H1 (cell line): ENCODE measurements around the gene LPP. TPM values are rescaled to one million over a fixed set of nuclear protein-coding genes. Genes with fewer than 3 reads are reported as not detected.

Source experiments
- CTCF ChIA-PET: fragments of 300-600 bp; sonication (Branson Sonifier 250); formaldehyde crosslinking; loops from one replicate; lab custom pipeline; 2021; ENCODE audit not compliant: partially characterized antibody; lab: Charles Lee
- POLR2A ChIA-PET: fragments of 300-600 bp; sonication (Branson Sonifier 250); formaldehyde crosslinking; loops from one replicate; lab custom pipeline; 2021; ENCODE audit warnings: inconsistent platforms; ENCODE audit not compliant: partially characterized antibody; lab: Charles Lee
- DNase-seq, 2 experiments: peaks; one replicate each; pipeline versions ENCODE4 v3.0.0 to v3.0.0-alpha.2; 2010 to 2022; ENCODE audit warnings: low spot score in 2 of 2, low read depth in 1 of 2, mixed read lengths in 1 of 2
- FAIRE-seq: peaks from 2 replicates; lab custom pipeline; 2011; peaks lifted over from hg19 to GRCh38; lab: Jason Lieb, UNC
- H2AFZ ChIP-seq: 2 replicates; pipeline ENCODE4 v1.8.1; 2012; ENCODE audit warnings: low read length, inconsistent platforms
- H2AK5ac ChIP-seq: 2 replicates; pipeline ENCODE4 v1.6.1; 2013; ENCODE audit warnings: low read depth, low read length
- H2BK120ac ChIP-seq: replicated peaks from 2 replicates; pipeline ENCODE3; 2013; ENCODE audit warnings: low read depth, low read length, inconsistent platforms
- H2BK12ac ChIP-seq: 2 replicates; pipeline ENCODE4 v1.6.1; 2013; ENCODE audit warnings: low read depth, low read length
- H2BK15ac ChIP-seq: 2 replicates; pipeline ENCODE4 v1.6.1; 2013; ENCODE audit warnings: low read length
- H2BK20ac ChIP-seq: 2 replicates; pipeline ENCODE4 v1.6.1; 2013; ENCODE audit warnings: low read length
- H2BK5ac ChIP-seq: 2 replicates; pipeline ENCODE4 v1.6.1; 2013; ENCODE audit warnings: low read depth, low read length
- H3K14ac ChIP-seq: 2 replicates; pipeline ENCODE4 v1.6.1; 2013; ENCODE audit warnings: inconsistent platforms; ENCODE audit not compliant: insufficient read length
- H3K18ac ChIP-seq: 2 replicates; pipeline ENCODE4 v1.6.1; 2013; ENCODE audit warnings: low read length; ENCODE audit errors: extremely low read depth
- H3K23ac ChIP-seq: 2 replicates; pipeline ENCODE4 v1.6.1; 2013; ENCODE audit warnings: inconsistent platforms; ENCODE audit not compliant: insufficient read length
- H3K23me2 ChIP-seq: 2 replicates; pipeline ENCODE4 v1.6.1; 2013; ENCODE audit warnings: low read depth, low read length
- H3K27ac ChIP-seq: 2 replicates; pipeline ENCODE4 v1.6.1; 2011; ENCODE audit warnings: low read depth, low read length, inconsistent platforms
- H3K27me3 ChIP-seq, 4 experiments: replicated peaks in 1 of 4; 1 replicate in 1 of 4; 2 replicates in 3 of 4; pipeline versions ENCODE4 v1.6.1 to v1.8.1; 2011 to 2013; ENCODE audit warnings: low read length in 3 of 4, mild to moderate bottlenecking in 3 of 4, inconsistent platforms in 2 of 4, mixed read lengths in 2 of 4, moderate library complexity in 1 of 4; ENCODE audit not compliant: control insufficient read depth in 3 of 4, insufficient read depth in 3 of 4; ENCODE audit errors: extremely low read depth in 1 of 4
- H3K36me3 ChIP-seq, 4 experiments: 2 replicates each; pipeline versions ENCODE4 v1.6.1 to v1.8.1; 2011 to 2013; ENCODE audit warnings: mild to moderate bottlenecking in 4 of 4, low read length in 3 of 4, moderate library complexity in 2 of 4, control low read depth in 1 of 4, inconsistent platforms in 1 of 4; ENCODE audit not compliant: insufficient read depth in 4 of 4, control insufficient read depth in 2 of 4
- H3K4ac ChIP-seq: replicated peaks from 2 replicates; pipeline ENCODE3; 2013; ENCODE audit warnings: low read length, low read depth, mixed read lengths, inconsistent platforms; ENCODE audit not compliant: insufficient read length
- H3K4me1 ChIP-seq, 4 experiments: replicated peaks in 1 of 4; 1 replicate in 1 of 4; 2 replicates in 3 of 4; pipeline versions ENCODE4 v1.6.1 to v1.8.1; 2011 to 2013; ENCODE audit warnings: low read length in 3 of 4, inconsistent platforms in 2 of 4, mixed read lengths in 1 of 4; ENCODE audit not compliant: insufficient read depth in 4 of 4, control insufficient read depth in 3 of 4
- H3K4me2 ChIP-seq, 2 experiments: 2 replicates each; pipeline versions ENCODE4 v1.6.1 to v1.8.1; 2011 to 2013; ENCODE audit warnings: low read depth in 2 of 2, low read length in 2 of 2, control low read depth in 1 of 2, inconsistent platforms in 1 of 2, mild to moderate bottlenecking in 1 of 2; ENCODE audit not compliant: insufficient read depth in 1 of 2
- H3K4me3 ChIP-seq, 4 experiments: fragments of 200-600, 300-600 bp in 1 of 4; sonication (generic), shearing (Covaris generic), sonication (Bioruptor Twin) in 1 of 4; 2 replicates each; pipeline versions ENCODE4 v1.5.1 to v1.8.1; 2011 to 2016; ENCODE audit warnings: low read length in 4 of 4, low read depth in 3 of 4, control low read depth in 2 of 4, inconsistent platforms in 2 of 4, mild to moderate bottlenecking in 2 of 4, mixed read lengths in 1 of 4, moderate library complexity in 1 of 4; ENCODE audit not compliant: insufficient read depth in 2 of 4; ENCODE audit errors: extremely low read depth in 1 of 4
- H3K56ac ChIP-seq: replicated peaks from 2 replicates; pipeline ENCODE3; 2013; ENCODE audit warnings: low read depth, mild to moderate bottlenecking, mixed read lengths, low read length, inconsistent platforms; ENCODE audit not compliant: insufficient read length
- H3K79me1 ChIP-seq: 2 replicates; pipeline ENCODE4 v1.6.1; 2013; ENCODE audit warnings: low read depth, low read length, control low read depth
- H3K79me2 ChIP-seq, 2 experiments: 2 replicates each; pipeline versions ENCODE4 v1.6.1 to v1.8.1; 2012 to 2013; ENCODE audit warnings: low read length in 2 of 2, mild to moderate bottlenecking in 2 of 2, inconsistent platforms in 1 of 2; ENCODE audit not compliant: insufficient read depth in 2 of 2, control insufficient read depth in 1 of 2
- H3K9ac ChIP-seq, 4 experiments: replicated peaks in 1 of 4; 1 replicate in 1 of 4; 2 replicates in 3 of 4; pipeline versions ENCODE4 v1.6.1 to v1.8.1; 2011 to 2013; ENCODE audit warnings: low read depth in 3 of 4, low read length in 3 of 4, control low read depth in 2 of 4, mild to moderate bottlenecking in 2 of 4, moderate library complexity in 2 of 4, inconsistent platforms in 1 of 4; ENCODE audit errors: extremely low read depth in 1 of 4
- H3K9me3 ChIP-seq, 2 experiments: 2 replicates each; pipeline versions ENCODE4 v1.6.1 to v1.8.1; 2012 to 2013; ENCODE audit warnings: mild to moderate bottlenecking in 2 of 2, moderate library complexity in 2 of 2, control low read depth in 1 of 2, inconsistent platforms in 1 of 2, low read depth in 1 of 2, low read length in 1 of 2, mixed read lengths in 1 of 2; ENCODE audit not compliant: insufficient read depth in 2 of 2
- H4K20me1 ChIP-seq, 2 experiments: replicated peaks in 1 of 2; 2 replicates each; pipeline versions ENCODE3 to v1.8.1; 2011 to 2013; ENCODE audit warnings: inconsistent platforms in 2 of 2, low read length in 2 of 2, mild to moderate bottlenecking in 1 of 2; ENCODE audit not compliant: insufficient read depth in 2 of 2, control insufficient read depth in 1 of 2
- H4K5ac ChIP-seq: 2 replicates; pipeline ENCODE4 v1.6.1; 2013; ENCODE audit warnings: low read length, low read depth, mixed read lengths, inconsistent platforms; ENCODE audit not compliant: insufficient read length
- H4K8ac ChIP-seq: 2 replicates; pipeline ENCODE4 v1.8.0; 2013; ENCODE audit warnings: mild to moderate bottlenecking, moderate library complexity, low read length, inconsistent platforms; ENCODE audit not compliant: insufficient read depth; ENCODE audit errors: extremely low read depth
- H4K91ac ChIP-seq: replicated peaks from 2 replicates; pipeline ENCODE3; 2013; ENCODE audit warnings: low read length, mixed read lengths, inconsistent platforms; ENCODE audit not compliant: insufficient read length
- ATF2 ChIP-seq: IDR thresholded peaks from 2 replicates; pipeline ENCODE4 v1.6.1; 2012; ENCODE audit warnings: low read length, inconsistent platforms
- KDM1A ChIP-seq: fragments of 200-600, 300-600 bp; sonication (generic); IDR thresholded peaks from 2 replicates; pipeline ENCODE4 v1.7.1; 2016; ENCODE audit warnings: mild to moderate bottlenecking, low read length, borderline replicate concordance
- WGBS, 2 experiments: shearing (Covaris generic) in 1 of 2; methylation state at CpG; one replicate each; pipeline versions ENCODE4 v1.1.6 to v1.1.7; 2013 to 2015; ENCODE audit warnings: low lambda C conversion rate in 2 of 2, mixed read lengths in 2 of 2, inconsistent platforms in 1 of 2, low coverage in 1 of 2, missing lambda C conversion rate in 1 of 2; ENCODE audit not compliant: insufficient replicate concordance in 2 of 2, insufficient coverage in 1 of 2, insufficient read length in 1 of 2; ENCODE audit errors: extremely low coverage in 1 of 2, missing lambda C conversion rate in 1 of 2; 5-methylcytosine and 5-hydroxymethylcytosine counted together
- polyA plus RNA-seq, 7 experiments: library from polyadenylated mRNA; depleted of rRNA in 3 of 7; stranded (reverse) in 5 of 7; unstranded in 2 of 7; fragments of >200 nt in 5 of 7; fragments of 200-250 nt in 2 of 7; gene quantifications; 1 replicate in 5 of 7; 2 replicates in 1 of 7; 4 replicates in 1 of 7; pipeline versions ENCODE4 v1.2.1 to v1.2.3, GENCODE V29; 2011 to 2013; ENCODE audit warnings: missing spikeins in 2 of 7, mixed read lengths in 2 of 7
- total RNA-seq: library from RNA; stranded (reverse); fragmentation: NEBNext Ultra II Directional; extraction: Animal tissue kit (Norgen Biotek cat#: 25700); gene quantifications from 2 replicates; pipeline ENCODE4 v1.2.1, GENCODE V29; 2021

LPP gene
- total and polyA plus RNA-seq, 2 of the 8 experiments (the other 6 are each of a cell fraction or from before 2014, with no cell fraction given) = 10.0 to 53.3 TPM

GRCh38 chr3:188246905-188247304 lies 92.9 kb downstream of the LPP start:
- H3K14ac ChIP-seq = no peak overlapping the region
- no peak overlapping the region for H2BK12ac ChIP-seq
- H3K4me3 ChIP-seq = no peak overlapping the region
- H2BK5ac ChIP-seq = no peak overlapping the region
- H3K23me2 ChIP-seq = no peaks in the 10 kb centered on the region
- no peaks in the 10 kb centered on the region for H3K36me3 ChIP-seq
- no peak overlapping the region for H3K56ac ChIP-seq
- no peaks in the 10 kb centered on the region for H3K79me2 ChIP-seq
- no peaks in the 10 kb centered on the region for H3K9me3 ChIP-seq
- FAIRE-seq (no peak), DNase-seq (no peak)
- no peak overlapping the region for H4K8ac ChIP-seq
- no peak overlapping the region for H2AFZ ChIP-seq
- no peak overlapping the region for H3K18ac ChIP-seq
- H2BK20ac ChIP-seq = no peak overlapping the region
- CTCF ChIA-PET = no interaction called here
- WGBS, 2 experiments = 96% methylated on average over 2 of the region's 2 CpGs; no CpG with 5 or more reads in 1 of the 2 experiments
- H4K20me1 ChIP-seq = no peaks in the 10 kb centered on the region
- no peaks in the 10 kb centered on the region for H3K27me3 ChIP-seq
- POLR2A ChIA-PET = interaction anchor here (1.2 to 1.5 kb wide), 2 partner anchors 20 to 24 kb away, joined by 3 read pairs; no protein-coding TSS in a partner anchor
- no peak overlapping the region for H3K9ac ChIP-seq
- no peak overlapping the region for H2BK120ac ChIP-seq
- H3K4me1 ChIP-seq = 0 out of 7 replicates have a peak, but pooled peaks cover 0 to 2% (median 0%) of the 10 kb centered on the region in 4 experiments
- no peak overlapping the region for H4K91ac ChIP-seq
- no peak overlapping the region for H3K4ac ChIP-seq
- H2BK15ac ChIP-seq = no peak overlapping the region
- no peak overlapping the region for H3K27ac ChIP-seq
- TF ChIP-seq ATF2 (no peak), KDM1A (0 out of 2 replicates have a peak, but pooled peaks have one; percentile 40)
- no peak overlapping the region for H3K4me2 ChIP-seq
- H2AK5ac ChIP-seq = no peak overlapping the region
- H4K5ac ChIP-seq = no peak overlapping the region
- H3K23ac ChIP-seq = no peak overlapping the region
- H3K79me1 ChIP-seq = no peaks in the 10 kb centered on the region
